HG02678 (cell line): ENCODE results near the gene FABP7.
"Not testable (repeated sequence)": the region's sequence is repeated elsewhere in the genome, so short reads cannot be mapped to it uniquely, and the experiment has no call there.

Experiments
- ATAC-seq: cut with Tn5 transposase; IDR thresholded peaks from one replicate; pipeline ENCODE4 v1.9.1; 2021; ENCODE audit warnings: mild to moderate bottlenecking, moderate library complexity; ENCODE audit not compliant: unreplicated experiment

FABP7 gene

DNA sequence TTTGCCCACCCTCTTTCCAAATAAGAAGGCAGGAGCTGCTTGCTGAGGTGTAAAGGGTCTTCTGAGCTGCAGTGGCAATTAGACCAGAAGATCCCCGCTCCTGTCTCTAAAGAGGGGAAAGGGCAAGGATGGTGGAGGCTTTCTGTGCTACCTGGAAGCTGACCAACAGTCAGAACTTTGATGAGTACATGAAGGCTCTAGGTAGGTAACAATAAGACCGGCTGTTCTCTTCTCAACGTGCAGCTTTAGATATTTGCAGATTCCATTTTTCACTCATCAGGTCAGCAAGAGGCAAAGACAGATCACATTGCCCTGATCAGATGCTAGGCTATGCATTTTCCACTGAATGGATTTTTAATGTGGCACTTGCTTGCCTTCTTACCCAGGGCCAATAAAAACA, at the start of gene FABP7:
TSS of gene FABP7 (plus strand) at position 50 of the 400 bp plus-strand sequence. CDS start at position 129, 79 bp downstream.
- ATAC-seq = no peak

DNA sequence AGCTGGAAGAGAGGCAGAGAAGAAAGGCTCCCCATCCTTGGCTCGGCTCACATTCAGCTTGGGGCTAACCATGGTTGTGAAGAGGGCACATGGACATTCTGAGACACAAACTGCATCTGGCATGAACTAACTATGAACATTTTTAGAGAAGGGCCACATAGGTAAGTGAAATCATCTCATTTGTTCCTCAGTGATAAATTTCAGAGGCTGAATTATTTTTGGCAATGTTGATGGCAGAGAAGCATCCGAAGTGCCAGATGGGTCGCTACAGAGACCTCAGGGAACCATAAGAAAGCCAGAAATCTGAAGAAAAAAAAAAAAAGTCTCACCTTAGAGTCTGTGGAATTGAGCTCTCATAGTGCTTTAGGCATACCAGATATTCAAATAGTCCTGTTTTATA, 49.2 kb upstream of the FABP7 start:
- no peak for ATAC-seq

DNA sequence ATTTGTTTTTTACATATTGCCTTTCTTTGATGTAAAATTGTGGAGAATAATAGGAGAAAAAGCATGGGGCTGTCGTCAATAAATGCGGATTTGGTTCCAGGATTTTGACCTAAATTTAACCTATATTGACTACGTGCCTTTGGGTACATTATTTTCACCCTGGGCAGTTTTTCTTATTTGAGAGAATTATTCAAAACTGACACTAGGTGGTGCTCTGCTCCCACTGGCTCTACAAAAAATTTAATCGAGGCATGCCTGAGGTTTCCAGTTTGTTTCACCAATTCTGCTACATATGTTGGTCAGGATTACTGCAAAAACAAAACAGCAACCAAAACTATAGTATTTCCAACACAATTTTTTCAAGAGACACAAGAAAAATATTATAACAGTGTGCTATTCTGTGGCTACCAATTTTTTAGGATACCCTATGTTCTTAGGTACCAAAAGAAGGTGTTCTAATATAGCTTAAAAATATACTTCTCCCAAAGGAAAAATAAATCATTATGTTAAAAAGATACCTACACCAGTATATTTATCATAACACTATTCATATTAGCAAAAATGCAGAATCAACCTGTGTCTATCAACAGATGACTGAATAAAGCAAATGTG, 48.6 kb upstream of the FABP7 start:
- no peak for ATAC-seq

DNA sequence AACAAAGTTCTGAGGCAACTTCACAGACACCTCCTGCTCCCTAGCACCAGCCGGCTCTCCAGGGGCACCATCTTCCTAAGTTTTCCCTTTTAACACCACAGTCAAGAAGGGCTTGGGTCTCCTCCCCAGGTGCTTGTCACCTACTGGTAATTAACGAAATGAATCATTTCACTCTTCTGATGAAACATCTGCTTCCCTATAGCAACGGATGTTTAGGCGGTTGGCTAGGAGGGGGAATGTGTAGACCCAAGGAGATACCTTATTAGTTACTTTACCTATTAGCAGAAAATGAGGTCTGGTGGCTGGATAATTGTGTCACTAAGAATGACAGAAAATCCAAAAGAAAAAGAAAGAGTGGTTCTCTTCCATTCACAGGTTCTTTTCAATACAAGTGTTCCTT, 46.3 kb upstream of the FABP7 start:
- no peak for ATAC-seq

DNA sequence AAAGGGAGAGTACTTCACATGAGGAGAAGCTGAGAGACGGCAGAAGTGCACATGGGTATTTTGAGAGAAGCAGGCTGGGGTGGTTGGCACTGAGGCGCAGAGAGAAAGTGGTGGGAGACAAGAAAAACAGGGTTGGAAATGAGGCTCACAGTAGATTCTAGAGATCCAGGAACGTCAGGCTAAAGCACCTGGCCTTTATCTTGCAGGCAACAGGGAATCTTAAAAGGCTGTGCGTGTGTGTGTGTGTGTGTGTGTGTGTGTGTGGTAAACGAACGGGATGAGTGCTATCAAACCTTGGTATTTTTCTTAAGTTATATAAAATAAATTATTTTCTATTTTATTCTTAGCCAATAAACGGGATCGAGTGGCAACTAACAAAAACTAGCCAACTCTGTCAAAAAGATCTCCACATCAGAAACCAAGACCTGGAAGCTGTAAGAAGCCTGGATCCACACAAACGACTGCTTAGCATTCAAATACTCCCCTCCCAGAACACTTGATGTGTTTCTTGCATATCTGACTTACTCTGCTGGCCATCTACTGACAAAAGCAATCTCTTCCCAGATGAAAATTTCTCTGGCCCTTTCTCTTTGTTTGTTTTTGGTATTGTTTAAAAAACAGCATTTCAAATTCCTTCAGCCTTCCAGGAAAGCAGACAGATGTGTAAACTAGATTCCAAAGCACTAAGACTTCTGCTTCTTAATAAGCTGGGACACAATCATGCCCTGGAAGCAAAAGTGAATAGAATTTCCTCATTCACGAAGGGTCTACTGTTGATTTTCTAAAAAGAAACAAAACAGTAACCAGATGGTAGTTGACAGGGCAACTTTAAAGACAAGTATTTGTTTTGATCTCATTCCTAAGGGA, 44.8 kb upstream of the FABP7 start:
- no peak for ATAC-seq

DNA sequence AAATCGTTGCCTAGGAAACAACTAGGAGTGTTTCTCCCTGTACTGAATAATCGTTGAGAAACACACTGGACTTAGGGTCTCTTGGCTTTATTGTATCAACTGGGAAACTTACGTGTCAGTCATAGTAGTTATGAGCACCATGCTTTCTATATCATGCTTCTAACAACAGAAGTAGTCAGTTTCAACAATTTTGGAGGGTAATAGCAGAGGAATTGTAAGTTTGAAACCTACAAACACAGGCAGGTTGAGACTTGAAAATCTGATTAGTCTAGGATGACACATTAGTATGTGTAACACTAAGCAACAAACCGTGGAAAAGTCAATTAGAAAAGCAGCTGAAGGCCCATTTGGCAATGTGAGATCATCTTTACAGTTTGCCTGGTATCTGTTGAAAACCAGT, 43.9 kb upstream of the FABP7 start:
- ATAC-seq = no peak

DNA sequence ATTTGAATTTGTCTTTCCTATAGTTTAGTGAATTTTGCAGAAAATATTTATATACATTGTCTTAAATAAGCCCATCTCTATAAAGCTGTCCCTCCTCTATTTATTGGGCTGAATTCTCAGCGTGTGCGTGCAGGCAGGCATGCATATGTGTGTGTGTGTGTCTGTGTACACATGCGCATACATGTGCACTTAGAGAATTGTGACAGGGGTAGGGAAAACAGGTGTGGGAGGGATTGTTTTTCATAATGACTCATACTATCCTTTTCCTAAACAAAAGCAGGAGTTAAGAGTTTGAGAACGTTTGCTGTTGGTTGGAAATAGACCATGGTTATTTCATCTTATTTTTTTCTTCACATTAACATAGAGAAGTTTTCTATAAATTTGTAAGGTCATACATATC, 43.4 kb upstream of the FABP7 start:
- no peak for ATAC-seq

DNA sequence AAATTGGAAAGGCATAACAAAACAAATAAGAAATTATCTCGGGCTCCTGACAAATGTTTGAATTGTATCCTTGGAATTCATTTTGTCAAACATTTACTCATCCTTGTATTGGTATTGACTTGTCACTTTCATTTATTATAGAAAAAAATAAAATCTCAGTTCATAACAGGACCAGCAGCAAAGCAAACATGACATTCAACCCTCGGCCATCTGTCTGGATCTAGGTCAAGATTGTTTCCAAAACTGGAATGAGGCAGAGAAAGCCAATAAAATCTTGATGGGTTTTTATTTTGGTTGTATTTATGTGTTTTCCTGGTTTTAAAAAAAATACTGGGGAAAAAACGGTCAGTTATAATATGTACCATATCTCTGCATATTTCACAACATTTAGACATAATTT, 42.9 kb upstream of the FABP7 start:
- no peak for ATAC-seq

DNA sequence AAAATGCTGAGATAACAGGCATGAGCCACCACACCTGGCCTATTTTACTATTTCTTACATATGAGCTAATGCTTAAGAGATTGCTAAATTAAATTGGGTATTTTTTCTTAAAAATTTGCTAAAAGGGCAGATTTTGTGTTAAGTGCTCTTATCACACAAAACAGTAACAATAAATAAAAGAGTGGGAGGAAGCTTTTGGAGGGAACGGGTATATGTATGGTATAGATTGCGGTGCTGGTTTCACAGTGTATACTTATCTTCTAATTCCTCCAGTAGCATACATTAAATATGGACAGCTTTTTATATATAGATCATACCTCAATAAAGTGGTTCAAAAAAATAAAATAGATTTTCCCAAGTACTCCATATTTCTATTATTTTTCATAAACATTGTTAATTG, 39.4 kb upstream of the FABP7 start:
- no peak for ATAC-seq

DNA sequence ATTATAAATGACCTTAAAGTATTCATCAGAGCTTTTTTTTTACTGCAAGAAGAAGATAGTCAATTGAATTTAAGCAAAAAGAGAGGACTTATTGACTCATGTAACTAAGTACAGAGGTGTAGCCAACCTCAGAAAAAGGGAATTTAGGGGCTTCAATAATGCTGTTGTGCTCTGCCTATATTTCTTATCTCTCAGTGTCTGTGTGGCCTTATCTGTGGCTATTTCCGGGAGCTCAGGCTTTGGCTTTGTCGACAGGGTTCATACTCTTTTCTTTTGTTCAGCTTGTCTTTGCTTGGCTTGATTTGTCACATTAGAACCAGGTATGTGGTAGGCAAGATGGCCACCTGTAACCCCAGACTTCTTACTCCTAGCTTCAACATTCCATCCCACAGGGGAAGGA, 38.6 kb upstream of the FABP7 start:
- ATAC-seq = no peak

DNA sequence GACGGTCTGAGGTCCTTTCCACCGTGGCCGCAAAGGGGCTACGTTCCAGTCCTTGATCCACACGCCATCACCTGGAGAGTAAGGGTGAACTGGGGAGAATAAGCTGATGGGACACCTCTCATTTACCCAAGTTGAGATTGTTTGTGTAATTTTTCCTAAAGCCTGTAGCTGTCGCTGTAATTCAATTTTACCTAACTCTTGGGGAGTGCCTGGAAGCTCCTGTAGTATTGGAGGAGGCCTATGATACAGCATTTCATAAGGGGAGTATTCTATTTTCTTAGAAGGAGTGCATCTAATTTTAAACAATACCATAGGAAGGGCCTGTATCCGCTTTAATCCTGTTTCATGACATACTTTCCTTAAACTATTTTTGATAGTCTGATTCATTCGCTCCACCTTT, 35.3 kb upstream of the FABP7 start:
- not testable (repeated sequence) for ATAC-seq

DNA sequence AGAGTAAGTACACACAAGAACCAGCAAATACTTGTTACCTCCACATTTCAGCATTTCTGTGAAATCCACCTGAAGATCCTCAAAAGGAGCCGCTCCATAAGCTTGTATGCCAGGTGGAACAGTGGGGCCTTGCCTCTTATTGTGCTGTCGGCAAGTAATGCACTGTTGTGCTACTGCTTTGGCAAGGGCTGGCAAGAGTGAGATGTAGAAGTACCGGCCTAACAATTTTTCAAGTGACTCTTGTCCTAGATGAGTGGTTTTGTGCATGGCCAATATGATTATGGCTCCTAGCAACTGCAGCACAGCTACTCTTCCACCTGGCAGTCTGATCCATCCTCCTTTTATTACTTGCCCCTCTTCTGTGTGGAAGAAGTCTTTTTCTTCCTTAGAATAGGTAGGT, 34.7 kb upstream of the FABP7 start:
- ATAC-seq = not testable (repeated sequence)

DNA sequence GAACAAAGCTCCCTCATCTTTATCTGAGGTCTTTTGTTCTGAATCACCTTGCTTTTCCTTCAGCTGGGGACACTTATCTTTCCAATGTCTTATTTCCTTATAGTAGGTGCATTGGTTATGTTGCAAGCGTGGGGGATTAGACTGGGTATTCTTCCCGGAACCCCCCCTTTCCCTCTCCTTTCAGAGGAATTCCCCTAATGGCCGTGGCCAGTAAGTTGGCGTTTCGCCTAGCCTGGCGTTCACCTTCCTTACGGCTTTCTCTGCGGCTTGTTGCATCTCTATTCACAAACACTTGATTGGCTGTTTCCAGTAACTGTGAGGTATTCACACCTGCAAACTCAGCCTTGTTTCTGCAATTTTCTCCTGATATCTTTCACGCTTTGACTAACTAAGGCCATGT, 32.8 kb upstream of the FABP7 start:
- no peak for ATAC-seq

DNA sequence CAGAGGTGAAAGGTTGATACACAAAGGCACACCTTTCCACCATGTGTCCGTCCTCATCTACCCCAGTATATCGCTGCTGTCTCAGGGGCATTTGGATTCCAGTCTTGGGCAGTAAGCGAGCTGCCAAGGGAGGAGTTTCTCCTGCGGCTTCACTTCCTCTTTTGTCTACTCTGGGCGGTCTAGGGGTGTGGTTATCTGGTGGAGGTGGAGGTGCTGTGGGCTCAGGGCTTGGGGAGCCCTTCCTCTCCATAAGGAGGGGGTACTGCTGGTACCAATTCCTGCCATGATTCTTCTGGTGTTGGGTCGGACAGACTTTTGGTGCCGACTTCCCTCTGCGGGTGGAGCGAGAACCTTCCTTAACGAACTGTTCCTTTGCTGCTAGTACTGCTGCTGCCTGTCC, 31.9 kb upstream of the FABP7 start:
- ATAC-seq = no peak

DNA sequence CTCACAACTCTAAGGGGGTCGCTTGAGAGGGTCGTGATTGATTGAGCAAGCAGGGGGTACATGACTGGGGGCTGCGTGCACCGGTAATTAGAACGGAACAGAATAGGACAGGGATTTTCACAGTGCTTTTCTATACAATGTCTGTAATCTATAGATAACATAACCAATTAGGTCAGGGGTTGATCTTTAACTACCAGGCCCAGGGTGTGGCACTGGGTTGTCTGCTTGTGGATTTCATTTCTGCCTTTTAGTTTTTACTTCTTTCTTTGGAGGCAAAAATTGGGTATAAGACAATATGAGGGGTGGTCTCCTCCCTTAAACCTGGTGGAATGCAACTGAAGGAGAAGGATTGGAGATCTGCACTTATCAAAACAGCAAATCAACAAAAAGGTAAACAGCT, 30.6 kb upstream of the FABP7 start:
- not testable (repeated sequence) for ATAC-seq

DNA sequence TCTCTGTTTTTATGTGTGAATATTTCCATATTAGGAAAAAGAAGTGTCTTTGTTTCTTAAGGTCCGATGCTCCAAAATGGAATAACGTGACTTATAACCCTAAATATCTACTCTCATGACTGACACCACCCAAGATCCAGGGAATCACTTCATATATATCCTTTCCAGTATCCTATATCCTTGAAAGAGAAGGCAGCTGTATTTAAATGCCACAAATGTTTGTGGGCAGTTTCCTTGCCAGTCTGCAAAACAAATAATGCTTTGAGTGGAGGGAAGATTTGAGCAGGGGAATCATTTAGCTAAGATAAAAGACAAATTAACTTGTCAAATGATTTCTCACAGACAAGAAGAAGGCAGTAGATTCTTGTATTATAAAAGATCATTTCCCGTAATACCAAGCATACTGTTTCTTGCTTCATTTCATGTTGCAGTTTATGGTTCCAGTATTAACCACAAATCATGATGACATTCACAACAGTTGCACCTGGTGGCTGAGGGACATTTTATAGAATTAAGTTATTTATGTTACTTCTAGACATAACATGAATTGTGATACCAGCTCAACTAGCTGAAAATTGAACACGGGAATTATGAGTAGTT, 30.0 kb upstream of the FABP7 start:
- ATAC-seq = no peak

DNA sequence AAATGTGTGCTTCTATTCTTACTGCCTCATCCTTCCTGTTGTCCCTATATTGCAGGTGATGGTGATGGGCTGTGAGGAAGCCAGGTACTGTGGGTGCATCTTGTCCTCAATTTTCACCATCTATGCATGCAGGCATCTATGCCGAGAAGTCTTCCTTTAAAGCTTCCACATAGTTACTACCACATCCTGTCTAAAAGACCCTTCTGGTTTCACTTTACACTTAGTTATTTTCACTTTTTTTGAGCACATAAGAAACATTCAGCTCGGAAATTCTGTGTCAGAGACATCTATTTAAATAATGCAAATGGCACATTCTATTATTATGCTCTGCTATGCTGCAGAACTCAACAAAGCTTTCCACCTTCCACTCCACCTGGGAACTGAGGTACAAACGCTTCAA, 28.2 kb upstream of the FABP7 start:
- ATAC-seq = peak; percentile 89

DNA sequence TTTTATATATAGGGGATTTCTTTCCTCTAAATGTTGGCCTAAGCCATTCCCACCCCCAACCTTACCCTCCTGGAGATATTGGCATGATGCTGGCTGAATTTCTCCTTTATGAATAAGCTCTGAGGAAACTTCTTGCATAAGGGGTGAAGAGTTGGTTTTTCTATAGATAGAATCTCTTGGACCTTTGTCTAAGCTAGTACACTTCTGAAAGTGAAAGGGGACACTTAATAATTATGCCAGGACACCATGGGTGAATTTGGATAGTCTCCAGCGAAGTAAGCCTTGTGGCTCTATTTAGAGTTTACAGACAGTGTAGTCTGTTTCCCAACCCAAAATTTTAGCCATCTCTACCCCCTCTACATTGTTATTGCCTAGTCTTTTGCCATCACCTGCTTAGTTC, 27.1 kb upstream of the FABP7 start:
- peak; percentile 32 for ATAC-seq

DNA sequence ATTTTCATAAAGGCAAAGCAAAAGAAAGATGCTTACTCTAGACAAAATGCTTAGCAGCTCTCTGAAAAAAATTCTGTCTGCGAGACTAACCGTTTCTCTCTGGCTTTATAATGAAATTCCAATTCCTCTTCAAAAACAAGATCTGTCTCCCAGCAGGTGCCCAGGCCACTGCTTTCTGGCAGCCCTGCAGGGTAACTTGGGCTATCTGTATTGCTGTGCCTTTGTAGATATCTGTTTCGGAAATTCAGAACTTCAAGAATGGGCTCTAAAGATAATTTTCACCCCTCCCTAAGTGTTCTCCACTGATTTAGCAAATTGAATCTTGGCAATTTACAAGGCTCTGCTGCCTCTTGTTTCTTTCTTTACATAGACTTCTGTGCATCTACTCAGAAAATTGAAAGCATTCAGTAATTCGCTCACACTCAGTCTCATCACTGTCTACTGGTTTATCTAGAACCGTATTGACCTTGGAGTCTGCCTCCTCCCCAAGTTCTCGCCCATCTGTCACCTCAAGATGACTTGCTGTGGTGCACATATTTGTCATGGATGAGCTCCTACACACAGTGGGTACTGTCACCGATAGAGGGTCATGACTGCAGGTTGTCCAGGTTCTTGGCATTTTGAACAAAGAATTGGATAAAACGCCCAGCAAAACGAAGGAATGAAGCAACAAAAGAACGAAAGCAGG, 26.4 kb upstream of the FABP7 start:
- no peak for ATAC-seq

DNA sequence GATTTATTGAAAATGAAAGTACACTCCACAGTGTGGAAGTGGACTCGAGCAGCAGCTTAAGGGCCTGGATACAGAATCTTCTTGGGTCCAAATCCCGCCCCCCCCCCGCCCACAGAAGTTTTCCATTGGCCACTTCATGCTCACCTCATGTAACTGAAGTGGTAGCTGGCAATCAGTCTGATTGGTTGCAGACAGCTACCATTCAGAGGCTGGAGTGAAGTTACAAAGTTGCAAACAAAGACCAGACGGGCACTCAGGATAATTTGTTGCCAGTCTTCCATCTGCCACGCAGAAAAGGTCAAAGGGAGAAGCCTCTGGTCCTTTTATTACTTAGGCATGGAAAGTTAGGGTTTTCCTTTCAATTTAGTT, 25.8 kb upstream of the FABP7 start:
- ATAC-seq = no peak

DNA sequence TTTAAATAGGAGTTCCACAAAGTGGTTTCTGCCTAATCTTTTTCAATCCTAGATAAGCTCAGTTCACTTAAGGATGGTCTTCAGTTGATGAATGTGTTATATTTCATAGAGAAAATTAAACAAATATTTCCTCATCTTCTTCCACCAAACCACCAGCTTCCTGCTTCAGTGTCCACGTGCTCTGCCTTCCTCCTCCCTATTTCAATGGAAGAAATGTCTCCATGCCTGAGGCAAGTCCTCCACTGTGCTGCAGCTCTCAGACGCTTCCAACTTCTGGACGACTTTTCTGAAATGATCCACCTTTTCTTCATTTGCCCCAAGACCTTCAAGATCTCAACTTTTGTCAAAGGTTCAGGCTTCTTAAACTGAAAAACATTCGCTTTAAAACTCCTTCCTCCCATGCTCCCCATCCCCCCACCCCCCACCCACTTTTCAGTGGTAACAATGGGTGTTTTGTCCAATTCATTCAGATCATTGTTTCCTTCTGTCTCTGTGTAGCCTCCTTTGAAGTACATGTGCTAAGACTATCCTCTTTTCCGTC, 25.3 kb upstream of the FABP7 start:
- no peak for ATAC-seq
